RKO (cell line): ENCODE results near the gene ITPRIP.

Experiments
- DNase-seq: peaks from one replicate; pipeline ENCODE4 v3.0.0-alpha.2; 2016; ENCODE audit warnings: low spot score

Gene ITPRIP

GRCh38 chr10:104307576-104308438 lies 30.5 kb downstream of the ITPRIP start:
- DNase-seq, result no peak

- no peak for DNase-seq
Measured at GRCh38 chr10:104306897-104307296, 31.4 kb downstream of the ITPRIP start.

- no peak for DNase-seq
Measured at GRCh38 chr10:104304927-104305326, 33.3 kb downstream of the ITPRIP start.

- no peak for DNase-seq
Measured at GRCh38 chr10:104304356-104304745, 33.9 kb downstream of the ITPRIP start.

- DNase-seq, result no peak
Measured at GRCh38 chr10:104303594-104304355, 34.5 kb downstream of the ITPRIP start.

- DNase-seq, result peak; percentile 30
Measured at GRCh38 chr10:104301907-104302690, 36.2 kb downstream of the ITPRIP start.

GRCh38 chr10:104300736-104301292 lies 37.5 kb downstream of the ITPRIP start:
- peak; percentile 39 for DNase-seq

GRCh38 chr10:104300002-104300735 lies 38.1 kb downstream of the ITPRIP start:
- DNase-seq, result peak; percentile 54

GRCh38 chr10:104299031-104299904 lies 39.0 kb downstream of the ITPRIP start:
- DNase-seq, result no peak

- DNase-seq, result no peak
Measured at GRCh38 chr10:104297697-104298660, 40.3 kb downstream of the ITPRIP start.

- no peak for DNase-seq
Measured at GRCh38 chr10:104296687-104297436, 41.4 kb downstream of the ITPRIP start.

GRCh38 chr10:104293781-104294321 lies 44.4 kb downstream of the ITPRIP start:
- no peak for DNase-seq

GRCh38 chr10:104293011-104293410 lies 45.3 kb downstream of the ITPRIP start:
- no peak for DNase-seq

GRCh38 chr10:104291439-104291951 lies 46.8 kb downstream of the ITPRIP start:
- DNase-seq, result peak; percentile 91

- DNase-seq, result no peak
Measured at GRCh38 chr10:104288355-104288754, 49.9 kb downstream of the ITPRIP start.

GRCh38 chr10:104286939-104287338 lies 51.3 kb downstream of the ITPRIP start:
- no peak for DNase-seq

GRCh38 chr10:104284846-104285245 lies 53.4 kb downstream of the ITPRIP start:
- no peak for DNase-seq

GRCh38 chr10:104281694-104282093 lies 56.6 kb downstream of the ITPRIP start:
- no peak for DNase-seq
